ENCODE measurements around the gene ADCK2. TPM values are rescaled to one million over a fixed set of nuclear protein-coding genes. Genes with fewer than 3 reads are reported as not detected.

The ADCK2 gene
- polyA plus RNA-seq, 1 of the 3 experiments (the other 2 are of a cell fraction): 19.0 TPM

GRCh38 chr7:140674356-140674800, 1.6 kb downstream of the ADCK2 start:
- Histone ChIP-seq H3K9me2 (no peaks in the 10 kb centered on the region), H3K9me3 (no peaks in the 10 kb centered on the region), H3K36me3 (replicated peaks in 1 of 2; ENCODE audit: control insufficient read depth in 1 of 2, insufficient read depth in 2 of 2, low read length in 1 of 2) (peaks cover 0 to 4% of the 10 kb centered on the region in 2 experiments), H3K27ac (ENCODE audit: low read depth in 2 of 2, low read length in 1 of 2) (no peak overlapping the region), H3K4me1 (ENCODE audit: control insufficient read depth in 1 of 2, insufficient read depth in 2 of 2, low read depth in 1 of 2, low read length in 1 of 2) (peaks cover 7 to 20% of the 10 kb centered on the region in 2 experiments; a peak in 2 of 4 replicates), H3K4me2 (peak overlapping the region; percentile 97; the same call in 1 of the 2 replicates), H3F3A (replicated peaks; ENCODE audit: insufficient read depth) (no peaks in the 10 kb centered on the region), H3K79me2 (ENCODE audit: insufficient read depth) (no peaks in the 10 kb centered on the region), H3K27me3 (ENCODE audit: insufficient read depth) (no peaks in the 10 kb centered on the region), H3K4me3 (ENCODE audit: low read depth in 2 of 2, low read length in 1 of 2) (0 out of 4 replicates have a peak overlapping the region, but pooled peaks of 1 of the 2 experiments have one; percentile 15), H4K20me1 (ENCODE audit: insufficient read depth) (no peaks in the 10 kb centered on the region), H2AFZ (ENCODE audit: low read depth) (no peak overlapping the region), H3K9ac (no peak overlapping the region)
- WGBS (ENCODE audit: low lambda C conversion rate): 100% methylated on average over 5 of the region's 5 CpGs
- ChIA-PET CTCF (interaction anchor here (0.8 to 4.5 kb wide), 20 partner anchors 10 to 545 kb away, joined by 3 to 45 read pairs (median 6); partner anchors contain the start of genes BRAF, MRPS33 and NDUFB2), POLR2A (interaction anchor here (0.7 kb wide), 1 partner anchor 340 kb away, joined by 3 read pairs; no protein-coding TSS in a partner anchor)
- no peak for DNase-seq
- TF ChIP-seq RFX5 (IDR thresholded peaks at IDR 0.05; ENCODE audit: low read length) (no peak), POLR2AphosphoS5 (IDR thresholded peaks at IDR 0.05; ENCODE audit: low read depth, low read length) (no peak), FOXJ3 (CRISPR knock-in tag; IDR thresholded peaks at IDR 0.05) (no peak), MXI1 (IDR thresholded peaks at IDR 0.05; ENCODE audit: low read depth, low read length) (no peak), EP300 (IDR thresholded peaks at IDR 0.05; ENCODE audit: borderline replicate concordance in 1 of 2, low read depth in 1 of 2, low read length in 1 of 2) (no peak), NRF1 (IDR thresholded peaks at IDR 0.05; ENCODE audit: low read depth, low read length) (no peak), REST (IDR thresholded peaks at IDR 0.05; ENCODE audit: low read depth, low read length) (no peak), CHD2 (IDR thresholded peaks at IDR 0.05; ENCODE audit: low read length, partially characterized antibody) (no peak), EZH2phosphoT487 (IDR thresholded peaks at IDR 0.05; ENCODE audit: borderline replicate concordance, low read depth) (no peak), RXRA (IDR thresholded peaks at IDR 0.05; ENCODE audit: borderline replicate concordance, low read depth) (no peak), FOXM1 (IDR thresholded peaks at IDR 0.05; ENCODE audit: low read depth) (no peak), TCF12 (IDR thresholded peaks at IDR 0.05) (no peak), MEF2A (IDR thresholded peaks at IDR 0.05; ENCODE audit: borderline replicate concordance, low read depth) (no peak), RCOR1 (IDR thresholded peaks at IDR 0.05; ENCODE audit: low read length) (no peak), NFIC (IDR thresholded peaks at IDR 0.05; ENCODE audit: borderline replicate concordance) (no peak), GABPA (IDR thresholded peaks at IDR 0.05; ENCODE audit: low read depth) (no peak), ELF1 (IDR thresholded peaks at IDR 0.05) (no peak), YY1 (IDR thresholded peaks at IDR 0.05; ENCODE audit: low read depth) (no peak)
- TF ChIP-seq, protein P1, sequence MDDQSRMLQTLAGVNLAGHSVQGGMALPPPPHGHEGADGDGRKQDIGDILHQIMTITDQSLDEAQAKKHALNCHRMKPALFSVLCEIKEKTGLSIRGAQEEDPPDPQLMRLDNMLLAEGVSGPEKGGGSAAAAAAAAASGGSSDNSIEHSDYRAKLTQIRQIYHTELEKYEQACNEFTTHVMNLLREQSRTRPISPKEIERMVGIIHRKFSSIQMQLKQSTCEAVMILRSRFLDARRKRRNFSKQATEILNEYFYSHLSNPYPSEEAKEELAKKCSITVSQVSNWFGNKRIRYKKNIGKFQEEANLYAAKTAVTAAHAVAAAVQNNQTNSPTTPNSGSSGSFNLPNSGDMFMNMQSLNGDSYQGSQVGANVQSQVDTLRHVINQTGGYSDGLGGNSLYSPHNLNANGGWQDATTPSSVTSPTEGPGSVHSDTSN (IDR thresholded peaks at IDR 0.05): no peak
- TF ChIP-seq, protein P2, sequence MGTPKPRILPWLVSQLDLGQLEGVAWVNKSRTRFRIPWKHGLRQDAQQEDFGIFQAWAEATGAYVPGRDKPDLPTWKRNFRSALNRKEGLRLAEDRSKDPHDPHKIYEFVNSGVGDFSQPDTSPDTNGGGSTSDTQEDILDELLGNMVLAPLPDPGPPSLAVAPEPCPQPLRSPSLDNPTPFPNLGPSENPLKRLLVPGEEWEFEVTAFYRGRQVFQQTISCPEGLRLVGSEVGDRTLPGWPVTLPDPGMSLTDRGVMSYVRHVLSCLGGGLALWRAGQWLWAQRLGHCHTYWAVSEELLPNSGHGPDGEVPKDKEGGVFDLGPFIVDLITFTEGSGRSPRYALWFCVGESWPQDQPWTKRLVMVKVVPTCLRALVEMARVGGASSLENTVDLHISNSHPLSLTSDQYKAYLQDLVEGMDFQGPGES (IDR thresholded peaks at IDR 0.05; ENCODE audit: low read depth, low read length): no peak

Data from SK-N-SH (cell line).